BJ (cell line): ENCODE results near the gene CCDC63. TPM values are rescaled to one million over a fixed set of nuclear protein-coding genes. Genes with fewer than 3 reads are reported as not detected.

Experiments used
- CTCF ChIA-PET: fragments of 350-600 bp; formaldehyde crosslinking; extraction: SDS; loops from one replicate; lab custom pipeline; 2021; ENCODE audit warnings: antibody characterized with exemption, inconsistent platforms; lab: Yijun Ruan, JAX
- POLR2A ChIA-PET: fragments of 300-600 bp; sonication (Branson Sonifier 250); formaldehyde crosslinking; extraction: SDS; loops from one replicate; lab custom pipeline; 2021; ENCODE audit warnings: antibody characterized with exemption; lab: Charles Lee
- DNase-seq: peaks from one replicate; pipeline ENCODE4 v3.0.0-alpha.2; 2011; ENCODE audit warnings: low read depth
- H3K27me3 ChIP-seq: 2 replicates; pipeline ENCODE4 v1.6.0; 2011; ENCODE audit warnings: low read length; ENCODE audit not compliant: control insufficient read depth, insufficient read depth
- H3K36me3 ChIP-seq: 2 replicates; pipeline ENCODE4 v1.5.1; 2011; ENCODE audit warnings: low read length; ENCODE audit not compliant: control insufficient read depth, insufficient read depth
- H3K4me3 ChIP-seq: 2 replicates; pipeline ENCODE4 v1.5.1; 2011; ENCODE audit warnings: low read depth, mild to moderate bottlenecking, control low read depth, low read length
- CTCF ChIP-seq: IDR thresholded peaks from 2 replicates; pipeline ENCODE4 v1.5.1; 2011; ENCODE audit warnings: low read depth, mild to moderate bottlenecking, control low read depth, inconsistent platforms, low read length, moderate library complexity; ENCODE audit not compliant: insufficient read depth
- polyA plus RNA-seq: library from polyadenylated mRNA; depleted of rRNA; stranded (reverse); fragments of >200 nt; gene quantifications from 2 replicates; pipeline ENCODE4 v1.2.3, GENCODE V29; 2011

The CCDC63 gene
- polyA plus RNA-seq, 1 experiment = not detected

- Histone ChIP-seq H3K27me3 (no peaks in the 10 kb centered on the region), H3K36me3 (no peaks in the 10 kb centered on the region), H3K4me3 (no peak overlapping the region)
- POLR2A ChIA-PET = no interaction called here
- CTCF ChIA-PET = no interaction called here
- no peak for DNase-seq
- TF ChIP-seq CTCF = no peak
These were observed 60.8 kb downstream of the CCDC63 start for GRCh38 chr12:110907583-110907982.

- ChIA-PET POLR2A (no interaction called here), CTCF (interaction anchor here (1.1 kb wide), 1 partner anchor 21 kb away, joined by 3 read pairs; no protein-coding TSS in a partner anchor)
- Histone ChIP-seq H3K36me3 (no peaks in the 10 kb centered on the region), H3K4me3 (no peak overlapping the region), H3K27me3 (no peaks in the 10 kb centered on the region)
- no peak for TF ChIP-seq CTCF
- DNase-seq = no peak
These were observed 61.8 kb downstream of the CCDC63 start for GRCh38 chr12:110908377-110909152.

- POLR2A ChIA-PET = no interaction called here
- Histone ChIP-seq H3K36me3 (no peaks in the 10 kb centered on the region), H3K4me3 (no peak overlapping the region), H3K27me3 (no peaks in the 10 kb centered on the region)
- no peak for TF ChIP-seq CTCF
- CTCF ChIA-PET = interaction anchor here (0.9 kb wide), 1 partner anchor 24 kb away, joined by 3 read pairs; no protein-coding TSS in a partner anchor
- DNase-seq = no peak
These were observed 65.5 kb downstream of the CCDC63 start for GRCh38 chr12:110912263-110912662.

GRCh38 chr12:110913119-110914056 is 66.6 kb downstream of the CCDC63 start:
- H3K27me3 ChIP-seq = no peaks in the 10 kb centered on the region
- no peak for TF ChIP-seq CTCF
- DNase-seq = no peak
- ChIA-PET POLR2A (no interaction called here), CTCF (no interaction called here)
- no peaks in the 10 kb centered on the region for H3K36me3 ChIP-seq
- H3K4me3 ChIP-seq = no peak overlapping the region
